Astrocyte (in vitro differentiated cells and primary cell): ENCODE measurements around the gene ESYT3.

Source experiments
- CTCF ChIP-seq: IDR thresholded peaks from 2 replicates; pipeline ENCODE4 v1.5.1; 2011; ENCODE audit warnings: low read depth, mild to moderate bottlenecking, inconsistent platforms, low read length, moderate library complexity; ENCODE audit not compliant: insufficient read depth
- EZH2 ChIP-seq: IDR thresholded peaks from 2 replicates; pipeline ENCODE4 v1.6.1; 2012; ENCODE audit warnings: mild to moderate bottlenecking, low read length, inconsistent platforms; ENCODE audit not compliant: insufficient read depth

GRCh38 chr3:138477801-138478200 is 43.4 kb downstream of the ESYT3 start:
- TF ChIP-seq EZH2 (no peak), CTCF (no peak)
